Panc1 (cell line): ENCODE results near the gene CRHBP. TPM values are rescaled to one million over a fixed set of nuclear protein-coding genes. Genes with fewer than 3 reads are reported as not detected.

ENCODE experiments used
- ATAC-seq: fragments of 200-7000 bp; cut with Tn5 transposase; 2 replicates; pipeline ENCODE4 v1.9.1; 2020; ENCODE audit warnings: mild to moderate bottlenecking, moderate library complexity
- BruUV-seq: library from RNA; stranded (reverse); fragments of 400-500 nt; replicated peaks from 2 replicates; lab custom pipeline; 2021; lab: Mats Ljungman, UMichigan
- CTCF ChIA-PET: fragments of 300-600 bp; sonication (Branson Sonifier 250); formaldehyde crosslinking; loops from one replicate; lab custom pipeline; 2022; ENCODE audit warnings: antibody characterized with exemption; lab: Charles Lee
- POLR2A ChIA-PET: fragments of 300-600 bp; sonication (Branson Sonifier 250); formaldehyde crosslinking; loops from one replicate; lab custom pipeline; 2022; ENCODE audit warnings: antibody characterized with exemption; lab: Charles Lee
- DNase-seq: peaks from one replicate; pipeline ENCODE4 v3.0.0-alpha.2; 2010; ENCODE audit warnings: low read depth, low spot score
- H3K27ac ChIP-seq: 2 replicates; pipeline ENCODE4 v1.5.1; 2011; ENCODE audit warnings: mild to moderate bottlenecking, low read length, inconsistent platforms
- H3K27me3 ChIP-seq: fragments of 200-500 bp; sonication (Bioruptor generic); 2 replicates; pipeline ENCODE4 v1.6.0; 2014; ENCODE audit warnings: low read length, inconsistent platforms; ENCODE audit not compliant: control insufficient read depth, insufficient read depth
- H3K36me3 ChIP-seq: fragments of 200-500 bp; sonication (Bioruptor generic); 2 replicates; pipeline ENCODE4 v1.5.1; 2014; ENCODE audit warnings: inconsistent platforms, mild to moderate bottlenecking, low read length, moderate library complexity; ENCODE audit not compliant: control insufficient read depth, insufficient read depth
- H3K4me1 ChIP-seq: 2 replicates; pipeline ENCODE4 v1.5.1; 2011; ENCODE audit warnings: inconsistent platforms, mild to moderate bottlenecking, low read length, moderate library complexity; ENCODE audit not compliant: control insufficient read depth, insufficient read depth
- H3K4me3 ChIP-seq, 2 experiments: 2 replicates each; pipeline ENCODE4 v1.5.1; 2011 to 2012; ENCODE audit warnings: low read depth in 2 of 2, low read length in 2 of 2, mild to moderate bottlenecking in 2 of 2, inconsistent platforms in 1 of 2, moderate library complexity in 1 of 2
- H3K9me3 ChIP-seq: fragments of 200-500 bp; sonication (Bioruptor generic); 2 replicates; pipeline ENCODE4 v1.5.1; 2014; ENCODE audit warnings: low read depth, mild to moderate bottlenecking, inconsistent platforms, low read length, moderate library complexity; ENCODE audit not compliant: control insufficient read depth, insufficient read depth
- POLR2AphosphoS5 ChIP-seq: IDR thresholded peaks from 2 replicates; pipeline ENCODE4 v1.6.1; 2012; ENCODE audit warnings: mild to moderate bottlenecking, low read depth, low read length, moderate library complexity
- SIN3A ChIP-seq: IDR thresholded peaks from 2 replicates; pipeline ENCODE4 v1.6.1; 2012; ENCODE audit warnings: low read depth, mild to moderate bottlenecking, low read length, moderate library complexity, borderline replicate concordance; ENCODE audit not compliant: insufficient read depth
- TCF7L2 ChIP-seq: IDR thresholded peaks from 2 replicates; pipeline ENCODE4 v1.6.1; 2011; ENCODE audit warnings: mild to moderate bottlenecking, low read depth, low read length, inconsistent platforms
- in situ Hi-C: cut with HindIII; loops from 2 replicates; pipeline ENCODE4 v1.10.0; 2016; ENCODE audit warnings: low sequenced_read_pairs, low pct_unique_long_range_greater_than_20kb
- intact Hi-C: fragments of 100-400 bp; cut with micrococcal nuclease; formaldehyde crosslinking; loops from one replicate; pipeline ENCODE4 v1.10.0; 2022; ENCODE audit not compliant: unreplicated experiment
- total RNA-seq: library from RNA; stranded (reverse); gene quantifications from one replicate; pipeline ENCODE4 v1.2.1, GENCODE V29; 2021; ENCODE audit not compliant: unreplicated experiment
- TF ChIP-seq, protein P1 (sequence below), 2 experiments: IDR thresholded peaks; 2 replicates each; pipeline ENCODE4 v1.6.1; 2011 to 2012; ENCODE audit warnings: low read depth in 2 of 2, control low read depth in 1 of 2, low read length in 1 of 2, mild to moderate bottlenecking in 1 of 2, moderate library complexity in 1 of 2; ENCODE audit not compliant: insufficient read depth in 1 of 2
- TF ChIP-seq, protein P2 (sequence below): fragments of 450-650 bp; IDR thresholded peaks from 2 replicates; pipeline ENCODE4 v1.5.1; 2017; ENCODE audit warnings: mild to moderate bottlenecking

Gene CRHBP
- total RNA-seq, 1 experiment from 2014 or later = 0.10 TPM

DNA sequence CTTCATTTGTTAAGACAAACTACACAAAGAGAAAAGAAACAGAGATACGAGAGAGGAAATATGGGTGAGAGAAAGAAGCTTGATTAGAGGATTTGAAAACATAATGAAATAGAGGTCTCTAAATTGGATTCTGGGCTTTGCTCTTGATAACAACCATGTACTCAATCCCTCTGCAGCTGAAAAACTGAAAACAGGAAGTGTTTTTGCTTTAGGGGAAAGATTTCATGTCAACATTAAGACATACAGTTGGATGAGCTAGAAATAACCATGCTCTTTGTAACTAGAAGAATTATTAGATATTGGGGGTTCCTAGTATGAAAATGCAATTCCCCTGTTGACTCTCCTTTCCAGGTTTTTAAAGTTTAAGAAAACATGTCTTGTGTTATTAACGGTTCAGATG is 21.9 kb downstream of the CRHBP start:
- CTCF ChIA-PET = no interaction called here
- Histone ChIP-seq H3K9me3 (no peaks in the 10 kb centered on the region), H3K27me3 (peaks cover 4% of the 10 kb centered on the region; the same call in 1 of the 2 replicates), H3K36me3 (no peaks in the 10 kb centered on the region), H3K4me1 (no peaks in the 10 kb centered on the region), H3K27ac (no peak overlapping the region), H3K4me3 (no peak overlapping the region)
- in situ Hi-C loops = no loop called here
- TF ChIP-seq, protein P1, sequence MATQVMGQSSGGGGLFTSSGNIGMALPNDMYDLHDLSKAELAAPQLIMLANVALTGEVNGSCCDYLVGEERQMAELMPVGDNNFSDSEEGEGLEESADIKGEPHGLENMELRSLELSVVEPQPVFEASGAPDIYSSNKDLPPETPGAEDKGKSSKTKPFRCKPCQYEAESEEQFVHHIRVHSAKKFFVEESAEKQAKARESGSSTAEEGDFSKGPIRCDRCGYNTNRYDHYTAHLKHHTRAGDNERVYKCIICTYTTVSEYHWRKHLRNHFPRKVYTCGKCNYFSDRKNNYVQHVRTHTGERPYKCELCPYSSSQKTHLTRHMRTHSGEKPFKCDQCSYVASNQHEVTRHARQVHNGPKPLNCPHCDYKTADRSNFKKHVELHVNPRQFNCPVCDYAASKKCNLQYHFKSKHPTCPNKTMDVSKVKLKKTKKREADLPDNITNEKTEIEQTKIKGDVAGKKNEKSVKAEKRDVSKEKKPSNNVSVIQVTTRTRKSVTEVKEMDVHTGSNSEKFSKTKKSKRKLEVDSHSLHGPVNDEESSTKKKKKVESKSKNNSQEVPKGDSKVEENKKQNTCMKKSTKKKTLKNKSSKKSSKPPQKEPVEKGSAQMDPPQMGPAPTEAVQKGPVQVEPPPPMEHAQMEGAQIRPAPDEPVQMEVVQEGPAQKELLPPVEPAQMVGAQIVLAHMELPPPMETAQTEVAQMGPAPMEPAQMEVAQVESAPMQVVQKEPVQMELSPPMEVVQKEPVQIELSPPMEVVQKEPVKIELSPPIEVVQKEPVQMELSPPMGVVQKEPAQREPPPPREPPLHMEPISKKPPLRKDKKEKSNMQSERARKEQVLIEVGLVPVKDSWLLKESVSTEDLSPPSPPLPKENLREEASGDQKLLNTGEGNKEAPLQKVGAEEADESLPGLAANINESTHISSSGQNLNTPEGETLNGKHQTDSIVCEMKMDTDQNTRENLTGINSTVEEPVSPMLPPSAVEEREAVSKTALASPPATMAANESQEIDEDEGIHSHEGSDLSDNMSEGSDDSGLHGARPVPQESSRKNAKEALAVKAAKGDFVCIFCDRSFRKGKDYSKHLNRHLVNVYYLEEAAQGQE (IDR thresholded peaks at IDR 0.05; ENCODE audit: insufficient read depth in 1 of 2, low read depth in 2 of 2, low read length in 1 of 2) = no peak
- TF ChIP-seq SIN3A (no peak), POLR2AphosphoS5 (no peak), TCF7L2 (no peak)
- TF ChIP-seq, protein P2, sequence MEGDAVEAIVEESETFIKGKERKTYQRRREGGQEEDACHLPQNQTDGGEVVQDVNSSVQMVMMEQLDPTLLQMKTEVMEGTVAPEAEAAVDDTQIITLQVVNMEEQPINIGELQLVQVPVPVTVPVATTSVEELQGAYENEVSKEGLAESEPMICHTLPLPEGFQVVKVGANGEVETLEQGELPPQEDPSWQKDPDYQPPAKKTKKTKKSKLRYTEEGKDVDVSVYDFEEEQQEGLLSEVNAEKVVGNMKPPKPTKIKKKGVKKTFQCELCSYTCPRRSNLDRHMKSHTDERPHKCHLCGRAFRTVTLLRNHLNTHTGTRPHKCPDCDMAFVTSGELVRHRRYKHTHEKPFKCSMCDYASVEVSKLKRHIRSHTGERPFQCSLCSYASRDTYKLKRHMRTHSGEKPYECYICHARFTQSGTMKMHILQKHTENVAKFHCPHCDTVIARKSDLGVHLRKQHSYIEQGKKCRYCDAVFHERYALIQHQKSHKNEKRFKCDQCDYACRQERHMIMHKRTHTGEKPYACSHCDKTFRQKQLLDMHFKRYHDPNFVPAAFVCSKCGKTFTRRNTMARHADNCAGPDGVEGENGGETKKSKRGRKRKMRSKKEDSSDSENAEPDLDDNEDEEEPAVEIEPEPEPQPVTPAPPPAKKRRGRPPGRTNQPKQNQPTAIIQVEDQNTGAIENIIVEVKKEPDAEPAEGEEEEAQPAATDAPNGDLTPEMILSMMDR = no peak
- ATAC-seq (no peak), DNase-seq (no peak)
- POLR2A ChIA-PET = no interaction called here
- BruUV-seq = no TSS peak
- intact Hi-C loops = no loop called here

DNA sequence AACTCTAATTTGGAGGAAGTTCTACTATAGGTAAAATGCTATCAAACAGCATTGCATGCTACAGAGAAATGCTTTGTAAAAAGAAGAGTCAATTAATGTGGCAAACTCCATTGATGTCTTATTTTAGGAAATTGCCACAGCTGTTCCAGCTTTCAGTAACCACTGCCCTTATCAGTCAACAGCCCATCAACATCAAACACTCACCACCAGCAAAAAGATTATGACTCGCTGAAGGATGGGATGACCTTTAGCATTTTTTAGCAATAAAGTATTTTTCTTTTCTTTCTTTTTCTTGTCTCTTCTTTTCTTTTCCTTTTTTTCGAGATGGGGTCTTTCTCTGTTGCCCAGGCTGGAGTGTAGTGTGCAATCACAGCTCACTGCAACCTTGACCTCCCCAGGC is 26.0 kb downstream of the CRHBP start:
- DNase-seq (no peak), ATAC-seq (no peak)
- Histone ChIP-seq H3K27ac (no peak overlapping the region), H3K4me1 (no peaks in the 10 kb centered on the region), H3K36me3 (no peaks in the 10 kb centered on the region), H3K4me3 (no peak overlapping the region), H3K27me3 (no peaks in the 10 kb centered on the region), H3K9me3 (no peaks in the 10 kb centered on the region)
- intact Hi-C loops = no loop called here
- ChIA-PET CTCF (no interaction called here), POLR2A (no interaction called here)
- no TSS peak for BruUV-seq
- in situ Hi-C loops = no loop called here
- TF ChIP-seq, protein P2 = no peak
- TF ChIP-seq TCF7L2 (no peak), POLR2AphosphoS5 (no peak), SIN3A (no peak)
- TF ChIP-seq, protein P1 (IDR thresholded peaks at IDR 0.05; ENCODE audit: insufficient read depth in 1 of 2, low read depth in 2 of 2, low read length in 1 of 2) = no peak
